Measurements from ENCODE around the gene LEF1.

The LEF1 gene

GRCh38 chr4:108109111-108109510 is 59.6 kb downstream of the LEF1 start:
- no peak for DNase-seq

GRCh38 chr4:108107729-108108382 is 60.9 kb downstream of the LEF1 start:
- no peak for DNase-seq

- no peak for DNase-seq
Observed at GRCh38 chr4:108107101-108107500, 61.6 kb downstream of the LEF1 start.

GRCh38 chr4:108106186-108106585 is 62.5 kb downstream of the LEF1 start:
- no peak for DNase-seq

- no peak for DNase-seq
Observed at GRCh38 chr4:108103099-108103862, 65.5 kb downstream of the LEF1 start.

- DNase-seq, result no peak
Observed at GRCh38 chr4:108100827-108101226, 67.9 kb downstream of the LEF1 start.

GRCh38 chr4:108099838-108100237 is 68.9 kb downstream of the LEF1 start:
- DNase-seq, result no peak

GRCh38 chr4:108097990-108098553 is 70.7 kb downstream of the LEF1 start:
- DNase-seq, result no peak

GRCh38 chr4:108094923-108095482 is 73.7 kb downstream of the LEF1 start:
- no peak for DNase-seq

GRCh38 chr4:108094131-108094530 is 74.6 kb downstream of the LEF1 start:
- DNase-seq, result no peak

- no peak for DNase-seq
Observed at GRCh38 chr4:108092288-108092687, 76.4 kb downstream of the LEF1 start.

GRCh38 chr4:108087293-108087967 is 81.3 kb downstream of the LEF1 start:
- DNase-seq, result no peak

- DNase-seq, result no peak
Observed at GRCh38 chr4:108081256-108081655, 87.5 kb downstream of the LEF1 start.

GRCh38 chr4:108080747-108081146 is 88.0 kb downstream of the LEF1 start:
- DNase-seq, result no peak

GRCh38 chr4:108078024-108078733 is 90.6 kb downstream of the LEF1 start:
- no peak for DNase-seq

GRCh38 chr4:108072300-108072699 is 96.4 kb downstream of the LEF1 start:
- DNase-seq, result no peak

GRCh38 chr4:108070775-108071174 is 98.0 kb downstream of the LEF1 start:
- DNase-seq, result no peak

- DNase-seq, result no peak
Observed at GRCh38 chr4:108068442-108068841, 100.3 kb downstream of the LEF1 start.

- DNase-seq, result no peak
Observed at GRCh38 chr4:108060686-108061321, 107.9 kb downstream of the LEF1 start.

- no peak for DNase-seq
Observed at GRCh38 chr4:108060164-108060563, 108.6 kb downstream of the LEF1 start.

GRCh38 chr4:108058685-108059440 is 109.9 kb downstream of the LEF1 start:
- DNase-seq, result no peak
